SK-N-SH (cell line): ENCODE measurements around the gene FYCO1. TPM values are rescaled to one million over a fixed set of nuclear protein-coding genes. Genes with fewer than 3 reads are reported as not detected.

Source experiments
- CTCF ChIA-PET: fragments of 300-600, 350-600 bp; formaldehyde crosslinking; extraction: SDS; loops from one replicate; lab custom pipeline; 2021; lab: Yijun Ruan, JAX
- POLR2A ChIA-PET: fragments of 350-600 bp; sonication (Branson Sonifier 250); formaldehyde crosslinking; extraction: SDS; loops from one replicate; lab custom pipeline; 2020; ENCODE audit warnings: antibody characterized with exemption, inconsistent platforms; lab: Yijun Ruan, JAX
- DNase-seq: peaks from one replicate; pipeline ENCODE4 v3.0.0; 2012
- H2AFZ ChIP-seq: fragments of 200-600 bp; sonication (generic); 2 replicates; pipeline ENCODE4 v1.8.1; 2016; ENCODE audit warnings: antibody characterized with exemption, mild to moderate bottlenecking, low read depth
- H3F3A ChIP-seq: fragments of 200-600 bp; sonication (generic); replicated peaks from 2 replicates; pipeline ENCODE3; 2016; ENCODE audit warnings: antibody characterized with exemption, mild to moderate bottlenecking; ENCODE audit not compliant: insufficient read depth
- H3K27ac ChIP-seq, 2 experiments: fragments of 200-500 bp in 1 of 2; fragments of 200-600 bp in 1 of 2; sonication (Bioruptor generic) in 1 of 2; sonication (generic), shearing (Covaris generic) in 1 of 2; 2 replicates each; pipeline versions ENCODE4 v1.5.1 to v1.6.1; 2014 to 2016; ENCODE audit warnings: low read depth in 2 of 2, inconsistent platforms in 1 of 2, low read length in 1 of 2, mild to moderate bottlenecking in 1 of 2, mixed read lengths in 1 of 2
- H3K27me3 ChIP-seq: fragments of 200-600 bp; sonication (generic), shearing (Covaris generic); 2 replicates; pipeline ENCODE4 v1.6.1; 2016; ENCODE audit warnings: mixed run types; ENCODE audit not compliant: insufficient read depth
- H3K36me3 ChIP-seq, 2 experiments: fragments of 200-500 bp in 1 of 2; fragments of 200-600 bp in 1 of 2; sonication (Bioruptor generic) in 1 of 2; sonication (generic) in 1 of 2; replicated peaks in 1 of 2; 2 replicates each; pipeline versions ENCODE3 to v1.5.1; 2014 to 2016; ENCODE audit warnings: low read length in 1 of 2, mild to moderate bottlenecking in 1 of 2; ENCODE audit not compliant: insufficient read depth in 2 of 2, control insufficient read depth in 1 of 2
- H3K4me1 ChIP-seq, 2 experiments: fragments of 200-500 bp in 1 of 2; fragments of 200-600 bp in 1 of 2; sonication (Bioruptor generic) in 1 of 2; sonication (generic), shearing (Covaris generic) in 1 of 2; 2 replicates each; pipeline versions ENCODE4 v1.5.1 to v1.6.1; 2014 to 2016; ENCODE audit warnings: low read depth in 1 of 2, low read length in 1 of 2, mixed run types in 1 of 2; ENCODE audit not compliant: insufficient read depth in 2 of 2, control insufficient read depth in 1 of 2
- H3K4me2 ChIP-seq: fragments of 200-600 bp; sonication (generic), shearing (Covaris generic); 2 replicates; pipeline ENCODE4 v1.6.1; 2017; ENCODE audit warnings: mixed run types
- H3K4me3 ChIP-seq, 2 experiments: fragments of 200-500 bp in 1 of 2; fragments of 200-600 bp in 1 of 2; sonication (Bioruptor generic) in 1 of 2; sonication (generic), shearing (Covaris generic) in 1 of 2; 2 replicates each; pipeline versions ENCODE4 v1.5.1 to v1.8.1; 2014 to 2016; ENCODE audit warnings: low read depth in 2 of 2, inconsistent platforms in 1 of 2, low read length in 1 of 2, mild to moderate bottlenecking in 1 of 2, mixed read lengths in 1 of 2, moderate library complexity in 1 of 2
- H3K79me2 ChIP-seq: fragments of 200-600 bp; sonication (generic); 2 replicates; pipeline ENCODE4 v1.8.1; 2017; ENCODE audit warnings: mild to moderate bottlenecking; ENCODE audit not compliant: insufficient read depth
- H3K9ac ChIP-seq: fragments of 200-600 bp; sonication (generic); 2 replicates; pipeline ENCODE4 v1.6.1; 2017; ENCODE audit warnings: mixed run types
- H3K9me2 ChIP-seq: fragments of 200-600 bp; sonication (generic); 2 replicates; pipeline ENCODE4 v1.6.1; 2017; ENCODE audit warnings: mixed run types
- H3K9me3 ChIP-seq: fragments of 200-600 bp; sonication (generic); 2 replicates; pipeline ENCODE4 v1.6.1; 2017; ENCODE audit warnings: mixed run types, mild to moderate bottlenecking, moderate library complexity
- H4K20me1 ChIP-seq: fragments of 200-600 bp; sonication (generic); 2 replicates; pipeline ENCODE4 v1.6.1; 2017; ENCODE audit warnings: mild to moderate bottlenecking, mixed run types; ENCODE audit not compliant: insufficient read depth
- CHD2 ChIP-seq: fragments of 150-350 bp; IDR thresholded peaks from 2 replicates; pipeline ENCODE4 v1.6.1; 2018; ENCODE audit warnings: low read length; ENCODE audit not compliant: partially characterized antibody
- EP300 ChIP-seq, 2 experiments: IDR thresholded peaks; 2 replicates each; pipeline versions ENCODE4 v1.4.0 to v1.6.1; 2012; ENCODE audit warnings: borderline replicate concordance in 1 of 2, low read depth in 1 of 2, low read length in 1 of 2
- FOXJ3 ChIP-seq: sonication (generic); formaldehyde crosslinking; IDR thresholded peaks from 2 replicates; pipeline ENCODE4 v1.5.1; 2020; ENCODE audit warnings: mild to moderate bottlenecking, missing genetic modification reagents
- GABPA ChIP-seq: IDR thresholded peaks from 2 replicates; pipeline ENCODE4 v1.4.0; 2012; ENCODE audit warnings: low read depth, mild to moderate bottlenecking
- GATA2 ChIP-seq: sonication (generic); formaldehyde crosslinking; IDR thresholded peaks from 2 replicates; pipeline ENCODE4 v1.5.0; 2020; ENCODE audit warnings: mild to moderate bottlenecking, missing genetic modification reagents
- IRF3 ChIP-seq: fragments of 150-350 bp; IDR thresholded peaks from 2 replicates; pipeline ENCODE4 v1.6.1; 2016; ENCODE audit warnings: mild to moderate bottlenecking, low read depth, low read length
- JUND ChIP-seq: IDR thresholded peaks from 2 replicates; pipeline ENCODE4 v1.4.0; 2012
- MXI1 ChIP-seq: IDR thresholded peaks from 2 replicates; pipeline ENCODE4 v1.6.1; 2012; ENCODE audit warnings: mild to moderate bottlenecking, low read depth, low read length, improper control_type of control experiment
- NFIC ChIP-seq: IDR thresholded peaks from 2 replicates; pipeline ENCODE4 v1.4.0; 2012; ENCODE audit warnings: borderline replicate concordance
- POLR2AphosphoS5 ChIP-seq: IDR thresholded peaks from 2 replicates; pipeline ENCODE4 v1.6.1; 2012; ENCODE audit warnings: low read depth, low read length
- RAD21 ChIP-seq: IDR thresholded peaks from 2 replicates; pipeline ENCODE4 v1.6.1; 2012; ENCODE audit warnings: mild to moderate bottlenecking, low read length
- REST ChIP-seq: IDR thresholded peaks from 2 replicates; pipeline ENCODE4 v1.6.1; 2012; ENCODE audit warnings: mild to moderate bottlenecking, low read depth, low read length, moderate library complexity
- TAF1 ChIP-seq: IDR thresholded peaks from 2 replicates; pipeline ENCODE4 v1.6.1; 2012; ENCODE audit warnings: low read depth, mild to moderate bottlenecking, low read length, moderate library complexity, borderline replicate concordance
- TCF12 ChIP-seq: IDR thresholded peaks from 2 replicates; pipeline ENCODE4 v1.4.0; 2012
- TEAD4 ChIP-seq: IDR thresholded peaks from 2 replicates; pipeline ENCODE4 v1.4.0; 2012; ENCODE audit warnings: mild to moderate bottlenecking, borderline replicate concordance; ENCODE audit not compliant: insufficient read depth
- USF1 ChIP-seq: IDR thresholded peaks from 2 replicates; pipeline ENCODE4 v1.4.0; 2012; ENCODE audit warnings: low read depth, borderline replicate concordance
- YY1 ChIP-seq: IDR thresholded peaks from 2 replicates; pipeline ENCODE4 v1.4.0; 2012; ENCODE audit warnings: low read depth, mild to moderate bottlenecking
- WGBS: methylation state at CpG from one replicate; pipeline ENCODE4 v1.1.6; 2017; ENCODE audit warnings: low lambda C conversion rate; 5-methylcytosine and 5-hydroxymethylcytosine counted together
- polyA plus RNA-seq, 3 experiments: library from polyadenylated mRNA; depleted of rRNA; stranded (reverse); fragments of >200 nt; gene quantifications; 2 replicates each; pipeline ENCODE4 v1.2.3, GENCODE V29; 2012

FYCO1 gene
- polyA plus RNA-seq, 1 of the 3 experiments (the other 2 are of a cell fraction), result 5.5 TPM

GRCh38 chr3:45968149-45968548, 27.5 kb downstream of the FYCO1 start:
- peaks cover 9 to 62% of the 10 kb centered on the region in 2 experiments for H3K36me3 ChIP-seq
- H3K4me2 ChIP-seq, result no peak overlapping the region
- H3K79me2 ChIP-seq, result no peaks in the 10 kb centered on the region
- no peak overlapping the region for H2AFZ ChIP-seq
- H3K9me2 ChIP-seq, result no peaks in the 10 kb centered on the region
- ChIA-PET CTCF (interaction anchor here (1.3 to 8.4 kb wide), 3 partner anchors 30 to 410 kb away, joined by 3 to 60 read pairs (median 23); no protein-coding TSS in a partner anchor), POLR2A (interaction anchor here (0.8 kb wide), 1 partner anchor 11 kb away, joined by 3 read pairs; no protein-coding TSS in a partner anchor)
- no peak overlapping the region for H3K4me3 ChIP-seq
- whole genome bisulfite sequencing, result 96% methylated on average over 8 of the region's 9 CpGs
- no peak for DNase-seq
- no peaks in the 10 kb centered on the region for H3K27me3 ChIP-seq
- H4K20me1 ChIP-seq, result no peaks in the 10 kb centered on the region
- H3K9ac ChIP-seq, result no peak overlapping the region
- H3F3A ChIP-seq, result peaks cover 10% of the 10 kb centered on the region
- H3K4me1 ChIP-seq, result peaks cover 0 to 4% of the 10 kb centered on the region in 2 experiments; a peak in 3 of 4 replicates
- H3K9me3 ChIP-seq, result no peaks in the 10 kb centered on the region
- TF ChIP-seq YY1, result no peak
- TF ChIP-seq JUND, result no peak
- TF ChIP-seq REST, result no peak
- no peak for TF ChIP-seq MXI1
- TF ChIP-seq TCF12, result no peak
- TF ChIP-seq CHD2, result no peak
- no peak for TF ChIP-seq GABPA
- TF ChIP-seq FOXJ3 (CRISPR knock-in tag), result no peak
- TF ChIP-seq GATA2, result no peak
- no peak for TF ChIP-seq IRF3
- no peak for TF ChIP-seq TEAD4
- no peak for TF ChIP-seq USF1
- TF ChIP-seq RAD21, result no peak
- TF ChIP-seq POLR2AphosphoS5, result no peak
- no peak for TF ChIP-seq NFIC
- no peak for TF ChIP-seq EP300 (IDR thresholded peaks at IDR 0.05; ENCODE audit: borderline replicate concordance in 1 of 2, low read depth in 1 of 2, low read length in 1 of 2)
- no peak for TF ChIP-seq TAF1
- H3K27ac ChIP-seq, result no peak overlapping the region
